ENCODE data around the gene ZFHX3. TPM values are rescaled to one million over a fixed set of nuclear protein-coding genes. Genes with fewer than 3 reads are reported as not detected.

ZFHX3 gene
- total and polyA plus RNA-seq, 9 of the 15 experiments (the other 6 are each of a cell fraction or from before 2014, with no cell fraction given): 0.01 to 0.23 (median 0.06) TPM; not detected in 4

- no peak for TF ChIP-seq KLF10 (CRISPR knock-in tag; IDR thresholded peaks at IDR 0.05)
Measured at GRCh38 chr16:73026754-73027684, 20.9 kb downstream of the ZFHX3 start (continued).

GRCh38 chr16:73025856-73026210, 22.1 kb downstream of the ZFHX3 start:
- no peaks in the 10 kb centered on the region for H3K9me3 ChIP-seq (replicated peaks; ENCODE audit: control insufficient read depth, insufficient read depth, low read depth, low read length)
- ChIA-PET CTCF (ENCODE audit: low intra/inter-chr PET ratio) (no interaction called here), POLR2A (no interaction called here)
- no peak overlapping the region for H3K9ac ChIP-seq (ENCODE audit: insufficient read depth in 1 of 2, low read depth in 2 of 2, low read length in 2 of 2)
- H3K4me1 ChIP-seq (replicated peaks in 1 of 2; ENCODE audit: control insufficient read depth in 2 of 2, insufficient read depth in 2 of 2, low read length in 2 of 2): no peaks in the 10 kb centered on the region
- no peak overlapping the region for H3K4me3 ChIP-seq
- peaks cover 8 to 61% of the 10 kb centered on the region in 2 experiments for H3K27me3 ChIP-seq (ENCODE audit: control insufficient read depth in 2 of 2, insufficient read depth in 2 of 2, low read length in 2 of 2)
- intact Hi-C loops (cut with micrococcal nuclease): no loop called here
- no peak for ATAC-seq
- 1% methylated on average over 8 of the region's 8 CpGs for WGBS (ENCODE audit: insufficient coverage, low coverage, missing lambda C conversion rate)
- no peak for DNase-seq (ENCODE audit: extremely low read depth in 1 of 4, low spot score in 3 of 4)
- H3K9me1 ChIP-seq (ENCODE audit: control insufficient read depth, insufficient read depth, low read length): no peaks in the 10 kb centered on the region
- TF ChIP-seq PHTF2 (CRISPR knock-in tag; IDR thresholded peaks at IDR 0.05) (no peak), FOXP1 (CRISPR knock-in tag; IDR thresholded peaks at IDR 0.05) (no peak), SNAPC5 (CRISPR knock-in tag; IDR thresholded peaks at IDR 0.05) (no peak), HCFC1 (IDR thresholded peaks at IDR 0.05; ENCODE audit: low read depth, low read length) (no peak), ZFP36 (IDR thresholded peaks at IDR 0.05; ENCODE audit: low read depth, low read length, partially characterized antibody) (no peak), ZBTB17 (CRISPR knock-in tag; IDR thresholded peaks at IDR 0.05) (no peak), RAD51 (IDR thresholded peaks at IDR 0.05; ENCODE audit: borderline replicate concordance, low read depth) (no peak), CHD2 (IDR thresholded peaks at IDR 0.05; ENCODE audit: low read depth, low read length) (no peak), POLR2A (conservative IDR thresholded peaks at IDR 0.05) (no peak), SMAD2 (IDR thresholded peaks at IDR 0.05; ENCODE audit: low read depth, low read length) (no peak), TSC22D4 (tag; IDR thresholded peaks at IDR 0.05) (no peak), CC2D1A (IDR thresholded peaks at IDR 0.05) (no peak), ZNF146 (CRISPR knock-in tag; IDR thresholded peaks at IDR 0.05; ENCODE audit: unreplicated experiment) (no peak), EP300 (IDR thresholded peaks at IDR 0.05; ENCODE audit: low read length) (no peak), ZNF668 (CRISPR knock-in tag; IDR thresholded peaks at IDR 0.05) (no peak)
- TF ChIP-seq, protein P1, sequence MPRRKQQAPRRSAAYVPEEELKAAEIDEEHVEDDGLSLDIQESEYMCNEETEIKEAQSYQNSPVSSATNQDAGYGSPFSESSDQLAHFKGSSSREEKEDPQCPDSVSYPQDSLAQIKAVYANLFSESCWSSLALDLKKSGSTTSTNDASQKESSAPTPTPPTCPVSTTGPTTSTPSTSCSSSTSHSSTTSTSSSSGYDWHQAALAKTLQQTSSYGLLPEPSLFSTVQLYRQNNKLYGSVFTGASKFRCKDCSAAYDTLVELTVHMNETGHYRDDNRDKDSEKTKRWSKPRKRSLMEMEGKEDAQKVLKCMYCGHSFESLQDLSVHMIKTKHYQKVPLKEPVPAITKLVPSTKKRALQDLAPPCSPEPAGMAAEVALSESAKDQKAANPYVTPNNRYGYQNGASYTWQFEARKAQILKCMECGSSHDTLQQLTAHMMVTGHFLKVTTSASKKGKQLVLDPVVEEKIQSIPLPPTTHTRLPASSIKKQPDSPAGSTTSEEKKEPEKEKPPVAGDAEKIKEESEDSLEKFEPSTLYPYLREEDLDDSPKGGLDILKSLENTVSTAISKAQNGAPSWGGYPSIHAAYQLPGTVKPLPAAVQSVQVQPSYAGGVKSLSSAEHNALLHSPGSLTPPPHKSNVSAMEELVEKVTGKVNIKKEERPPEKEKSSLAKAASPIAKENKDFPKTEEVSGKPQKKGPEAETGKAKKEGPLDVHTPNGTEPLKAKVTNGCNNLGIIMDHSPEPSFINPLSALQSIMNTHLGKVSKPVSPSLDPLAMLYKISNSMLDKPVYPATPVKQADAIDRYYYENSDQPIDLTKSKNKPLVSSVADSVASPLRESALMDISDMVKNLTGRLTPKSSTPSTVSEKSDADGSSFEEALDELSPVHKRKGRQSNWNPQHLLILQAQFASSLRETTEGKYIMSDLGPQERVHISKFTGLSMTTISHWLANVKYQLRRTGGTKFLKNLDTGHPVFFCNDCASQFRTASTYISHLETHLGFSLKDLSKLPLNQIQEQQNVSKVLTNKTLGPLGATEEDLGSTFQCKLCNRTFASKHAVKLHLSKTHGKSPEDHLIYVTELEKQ (CRISPR knock-in tag; IDR thresholded peaks at IDR 0.05): no peak
- 0 out of 2 replicates have a peak, but pooled peaks cover 8% of the 10 kb centered on the region for H4K20me1 ChIP-seq (replicated peaks; ENCODE audit: control insufficient read depth, insufficient read depth, low read length)
- no peaks in the 10 kb centered on the region for H3K36me3 ChIP-seq (ENCODE audit: control insufficient read depth, insufficient read depth, low read length)
- H3K4me2 ChIP-seq (ENCODE audit: insufficient read depth, low read length): no peak overlapping the region
- H3K79me2 ChIP-seq (ENCODE audit: control insufficient read depth, insufficient read depth, low read length): no peaks in the 10 kb centered on the region
- H2AFZ ChIP-seq (ENCODE audit: low read depth, low read length): no peak overlapping the region
- in situ Hi-C loops (cut with MboI): no loop called here
- no peak overlapping the region for H3K27ac ChIP-seq (ENCODE audit: extremely low read depth, low read depth, low read length)
- no peak for FAIRE-seq
- BruUV-seq (replicated peaks): no TSS peak

Data from K562 (cell line).